Sigmoid colon (tissue), 7 donors: ENCODE results near the gene ZNF431. TPM values are rescaled to one million over a fixed set of nuclear protein-coding genes. Genes with fewer than 3 reads are reported as not detected.
"Not testable (repeated sequence)": the region's sequence is repeated elsewhere in the genome, so short reads cannot be mapped to it uniquely, and the experiment has no call there.

ENCODE experiments used
- DNase-seq: peaks from one replicate; pipeline ENCODE4 v3.0.0-alpha.2; 2019
- H3K27ac ChIP-seq, 4 donors: fragments of 200-600 bp; sonication (generic); one replicate each; pipeline ENCODE4 v1.5.1; 2016 to 2019; ENCODE audit warnings: mild to moderate bottlenecking in 1 of 4
- H3K27me3 ChIP-seq, 3 donors: fragments of 200-600 bp; sonication (generic); one replicate each; pipeline ENCODE4 v1.5.1; 2019; ENCODE audit warnings: mild to moderate bottlenecking in 1 of 3
- H3K36me3 ChIP-seq, 4 donors: fragments of 200-600 bp; sonication (generic); one replicate each; pipeline ENCODE4 v1.5.1; 2016 to 2019
- H3K4me1 ChIP-seq, 4 donors: fragments of 200-600 bp; sonication (generic); one replicate each; pipeline ENCODE4 v1.5.1; 2017 to 2019
- H3K4me3 ChIP-seq, 4 donors: fragments of 200-600 bp; sonication (generic); one replicate each; pipeline ENCODE4 v1.5.1; 2017 to 2019; ENCODE audit warnings: mild to moderate bottlenecking in 2 of 4, moderate library complexity in 1 of 4
- H3K9me3 ChIP-seq, 4 donors: fragments of 200-600 bp in 3 of 4; sonication (generic) in 3 of 4; one replicate each; pipeline versions ENCODE4 v1.5.1 to v1.6.1; 2013 to 2019
- EP300 ChIP-seq, 4 donors: sonication (generic); formaldehyde crosslinking; IDR thresholded peaks; one replicate each; pipeline ENCODE4 v1.6.1; 2017; ENCODE audit warnings: antibody characterized with exemption in 4 of 4
- POLR2A ChIP-seq, 2 donors: fragments of 450-650 bp; IDR thresholded peaks; one replicate each; pipeline ENCODE4 v1.6.1; 2016; ENCODE audit warnings: antibody characterized with exemption in 2 of 2, mild to moderate bottlenecking in 2 of 2, moderate library complexity in 2 of 2
- POLR2AphosphoS5 ChIP-seq, 4 donors: sonication (generic); formaldehyde crosslinking; IDR thresholded peaks; one replicate each; pipeline ENCODE4 v1.6.1; 2017; ENCODE audit warnings: antibody characterized with exemption in 4 of 4
- WGBS, 2 donors: extraction: QIAGEN DNeasy Blood & Tissue Kit; methylation state at CpG; one replicate each; pipeline ENCODE4 v1.1.7; 2013; 5-methylcytosine and 5-hydroxymethylcytosine counted together
- intact Hi-C: fragments of 100-400 bp; cut with DNase I; formaldehyde crosslinking; loops from one replicate; pipeline ENCODE4 v1.15.1; 2023
- polyA plus RNA-seq, 3 donors: library from polyadenylated mRNA; stranded (reverse); fragments of 200-250 nt; gene quantifications; one replicate each; pipeline ENCODE4 v1.2.3, GENCODE V29; 2013
- total RNA-seq, 4 donors: library from RNA; depleted of rRNA; stranded (reverse); fragments of >200 nt; gene quantifications; one replicate each; pipeline ENCODE4 v1.1.0, GENCODE V29; 2016
- TF ChIP-seq, protein P1 (sequence below), 4 experiments: fragments of 450-650 bp in 3 of 4; fragments of 200-600 bp in 1 of 4; IDR thresholded peaks; one replicate each; pipeline ENCODE4 v1.5.1; 2016 to 2019; ENCODE audit warnings: antibody characterized with exemption in 4 of 4, mild to moderate bottlenecking in 3 of 4, moderate library complexity in 2 of 4
- donor health status: healthy with polysubstance abuse.
- donor health status: Bipolar disorder and iron deficiency.
- donor health status: healthy.

ZNF431 gene
- total and polyA plus RNA-seq, 7 donors = 1.2 to 18.6 (median 7.4) TPM

- intact Hi-C loops = no loop called here
- Histone ChIP-seq H3K27me3 (no peaks in the 10 kb centered on the region), H3K9me3 (no peaks in the 10 kb centered on the region), H3K4me3 (no peak overlapping the region), H3K27ac (no peak overlapping the region), H3K4me1 (no peaks in the 10 kb centered on the region), H3K36me3 (no peaks in the 10 kb centered on the region)
- DNase-seq = no peak
- TF ChIP-seq POLR2A (IDR thresholded peaks at IDR 0.05) (no peak), EP300 (IDR thresholded peaks at IDR 0.05) (no peak), POLR2AphosphoS5 (IDR thresholded peaks at IDR 0.05) (no peak)
- TF ChIP-seq, protein P1, sequence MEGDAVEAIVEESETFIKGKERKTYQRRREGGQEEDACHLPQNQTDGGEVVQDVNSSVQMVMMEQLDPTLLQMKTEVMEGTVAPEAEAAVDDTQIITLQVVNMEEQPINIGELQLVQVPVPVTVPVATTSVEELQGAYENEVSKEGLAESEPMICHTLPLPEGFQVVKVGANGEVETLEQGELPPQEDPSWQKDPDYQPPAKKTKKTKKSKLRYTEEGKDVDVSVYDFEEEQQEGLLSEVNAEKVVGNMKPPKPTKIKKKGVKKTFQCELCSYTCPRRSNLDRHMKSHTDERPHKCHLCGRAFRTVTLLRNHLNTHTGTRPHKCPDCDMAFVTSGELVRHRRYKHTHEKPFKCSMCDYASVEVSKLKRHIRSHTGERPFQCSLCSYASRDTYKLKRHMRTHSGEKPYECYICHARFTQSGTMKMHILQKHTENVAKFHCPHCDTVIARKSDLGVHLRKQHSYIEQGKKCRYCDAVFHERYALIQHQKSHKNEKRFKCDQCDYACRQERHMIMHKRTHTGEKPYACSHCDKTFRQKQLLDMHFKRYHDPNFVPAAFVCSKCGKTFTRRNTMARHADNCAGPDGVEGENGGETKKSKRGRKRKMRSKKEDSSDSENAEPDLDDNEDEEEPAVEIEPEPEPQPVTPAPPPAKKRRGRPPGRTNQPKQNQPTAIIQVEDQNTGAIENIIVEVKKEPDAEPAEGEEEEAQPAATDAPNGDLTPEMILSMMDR (IDR thresholded peaks at IDR 0.05) = no peak
- whole genome bisulfite sequencing, 2 donors = 83 to 88% methylated on average over 8 of the region's 8 CpGs
Measured at GRCh38 chr19:21135433-21135832, 6.4 kb upstream of the ZNF431 start.

DNA sequence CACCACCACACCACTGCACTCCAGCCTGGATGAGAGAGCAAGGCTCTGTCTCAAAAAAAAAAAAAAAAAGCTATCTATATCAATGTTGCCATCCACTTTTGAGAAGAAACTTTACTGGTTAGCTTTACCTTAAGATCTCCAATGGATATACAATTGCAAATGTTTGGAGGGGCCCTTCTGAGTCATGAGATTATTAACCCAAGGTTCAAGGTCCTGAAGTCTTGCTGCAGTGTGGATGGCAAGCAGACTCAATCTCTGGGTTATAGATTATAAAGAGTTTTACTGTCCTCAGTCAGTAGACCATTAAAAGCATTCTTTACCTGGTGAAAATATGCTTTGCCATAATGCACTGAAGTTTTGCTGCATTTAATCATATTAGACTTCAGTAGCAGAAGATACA, 3.7 kb upstream of the ZNF431 start:
- Histone ChIP-seq H3K36me3 (no peaks in the 10 kb centered on the region), H3K4me3 (no peak overlapping the region), H3K27me3 (no peaks in the 10 kb centered on the region), H3K9me3 (no peaks in the 10 kb centered on the region), H3K27ac (no peak overlapping the region), H3K4me1 (peaks cover 0 to 16% (median 7%) of the 10 kb centered on the region in 4 donors)
- intact Hi-C loops = no loop called here
- DNase-seq = no peak
- TF ChIP-seq POLR2A (IDR thresholded peaks at IDR 0.05) (no peak), EP300 (IDR thresholded peaks at IDR 0.05) (no peak), POLR2AphosphoS5 (IDR thresholded peaks at IDR 0.05) (no peak)
- TF ChIP-seq, protein P1 (IDR thresholded peaks at IDR 0.05) = no peak

GRCh38 chr19:21141006-21141405, 834 bp upstream of the ZNF431 start:
- not testable (repeated sequence) for H3K9me3 ChIP-seq, H3K27me3 ChIP-seq, H3K4me3 ChIP-seq, H3K27ac ChIP-seq, DNase-seq
- intact Hi-C loops = loop anchor here (5.0 kb wide), 1 partner anchor 119 kb away; the partner anchor contains the start of gene ZNF430
- Histone ChIP-seq H3K36me3 (peaks cover 0 to 27% (median 2%) of the 10 kb centered on the region in 4 donors), H3K4me1 (peaks cover 0 to 17% (median 8%) of the 10 kb centered on the region in 4 donors)
- 92 to 97% methylated on average over 1 of the region's 1 CpG for WGBS, 2 donors

DNA sequence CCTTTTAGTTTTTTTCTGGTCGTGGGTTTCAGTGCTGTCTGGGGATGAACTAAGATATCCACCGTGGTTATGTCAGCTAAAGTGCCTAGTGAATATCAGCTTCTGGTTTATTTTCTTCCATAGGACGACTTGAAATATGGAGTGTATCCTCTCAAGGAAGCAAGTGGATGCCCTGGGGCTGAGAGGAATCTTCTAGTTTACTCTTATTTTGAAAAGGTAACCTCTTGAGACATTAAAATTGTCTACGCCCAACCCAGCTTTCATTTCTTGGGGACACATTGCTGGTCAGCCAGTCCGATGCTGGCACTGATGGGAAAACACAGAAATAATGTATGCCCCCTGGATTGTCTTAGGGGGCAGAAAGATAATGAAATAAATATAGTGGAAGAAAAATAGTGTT, 1.6 kb downstream of the ZNF431 start:
- DNase-seq = no peak
- intact Hi-C loops = loop anchor here (5.0 kb wide), 1 partner anchor 121 kb away; the partner anchor contains the start of gene ZNF430
- 94 to 97% methylated on average over 5 of the region's 5 CpGs for WGBS, 2 donors
- Histone ChIP-seq H3K4me1 (peaks cover 0 to 23% (median 13%) of the 10 kb centered on the region in 4 donors), H3K9me3 (no peaks in the 10 kb centered on the region), H3K27me3 (no peaks in the 10 kb centered on the region), H3K36me3 (peaks cover 0 to 37% (median 2%) of the 10 kb centered on the region in 4 donors), H3K27ac (no peak overlapping the region), H3K4me3 (no peak overlapping the region)
- TF ChIP-seq POLR2A (IDR thresholded peaks at IDR 0.05) (no peak), POLR2AphosphoS5 (IDR thresholded peaks at IDR 0.05) (no peak), EP300 (IDR thresholded peaks at IDR 0.05) (no peak)
- TF ChIP-seq, protein P1 (IDR thresholded peaks at IDR 0.05) = no peak

- H3K27ac ChIP-seq = no peak overlapping the region
Measured at GRCh38 chr19:21143854-21144253, 2.0 kb downstream of the ZNF431 start.

More at GRCh38 chr19:21143854-21144253, 2.0 kb downstream of the ZNF431 start:
- no peak for TF ChIP-seq POLR2A (IDR thresholded peaks at IDR 0.05)
- no peak for TF ChIP-seq POLR2AphosphoS5 (IDR thresholded peaks at IDR 0.05)
- no peak for TF ChIP-seq EP300 (IDR thresholded peaks at IDR 0.05)
- TF ChIP-seq, protein P1 (IDR thresholded peaks at IDR 0.05) = no peak
- no peak for DNase-seq
- peaks cover 0 to 37% (median 2%) of the 10 kb centered on the region in 4 donors for H3K36me3 ChIP-seq
- H3K4me3 ChIP-seq = no peak overlapping the region
- 96 to 98% methylated on average over 1 of the region's 1 CpG for WGBS, 2 donors
- H3K9me3 ChIP-seq = no peaks in the 10 kb centered on the region
- intact Hi-C loops = loop anchor here (5.0 kb wide), 1 partner anchor 122 kb away; the partner anchor contains the start of gene ZNF430
- H3K27me3 ChIP-seq = no peaks in the 10 kb centered on the region
- H3K4me1 ChIP-seq = peaks cover 0 to 27% (median 13%) of the 10 kb centered on the region in 4 donors
